Skin epidermis (tissue), 12 donors: ENCODE data around the gene EXOC3L1.
A peak's percentile ranks its signal among the peaks of the same experiment; 100 is the strongest.

Experiments
- H3K27ac ChIP-seq, 21 experiments: fragments of 200-600 bp; sonication (generic) in 11 of 21; one replicate each; pipeline ENCODE4 v1.5.0; 2020; ENCODE audit warnings: mild to moderate bottlenecking in 3 of 21, inconsistent platforms in 2 of 21, moderate library complexity in 2 of 21
- H3K4me3 ChIP-seq, 7 experiments: fragments of 200-600 bp; sonication (generic) in 2 of 7; one replicate each; pipeline ENCODE4 v1.5.0; 2020; ENCODE audit warnings: inconsistent platforms in 2 of 7, mild to moderate bottlenecking in 2 of 7, moderate library complexity in 1 of 7

Gene EXOC3L1

DNA sequence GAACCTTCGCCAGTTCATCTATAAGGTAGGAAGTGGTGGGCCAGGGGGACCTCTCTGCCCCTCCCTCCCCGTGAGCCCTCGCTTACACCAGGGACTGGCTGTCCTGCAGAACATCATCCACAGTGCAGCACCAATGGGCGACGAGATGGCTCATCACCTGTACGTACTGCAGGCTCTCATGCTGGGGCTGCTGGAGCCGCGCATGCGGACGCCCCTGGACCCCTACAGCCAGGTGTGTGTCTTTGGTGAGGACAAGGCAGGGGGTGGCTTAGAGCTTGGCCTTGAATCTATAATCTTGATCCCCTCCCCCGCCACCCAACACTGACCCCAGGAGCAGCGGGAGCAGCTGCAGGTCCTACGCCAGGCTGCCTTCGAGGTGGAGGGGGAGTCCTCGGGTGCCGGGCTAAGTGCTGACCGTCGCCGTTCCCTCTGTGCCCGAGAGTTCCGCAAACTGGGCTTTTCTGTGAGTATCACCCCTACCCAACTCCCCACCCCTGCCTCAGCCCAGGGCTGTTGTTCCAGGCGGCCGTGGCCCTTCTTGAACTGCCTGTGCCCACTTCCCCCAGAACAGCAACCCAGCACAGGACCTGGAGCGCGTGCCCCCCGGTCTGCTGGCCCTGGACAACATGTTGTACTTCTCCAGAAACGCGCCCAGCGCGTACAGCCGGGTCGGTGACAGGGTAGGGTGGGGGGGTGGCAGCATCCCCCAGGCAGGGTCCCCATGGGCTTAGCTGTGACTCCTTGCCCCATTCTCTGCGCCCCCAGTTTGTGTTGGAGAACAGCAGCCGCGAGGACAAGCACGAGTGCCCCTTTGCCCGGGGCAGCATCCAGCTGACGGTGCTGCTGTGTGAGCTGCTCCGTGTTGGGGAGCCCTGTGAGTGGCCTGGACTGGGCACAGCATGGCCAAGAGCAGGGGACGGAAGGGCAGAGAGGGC is 11.7 kb upstream of the EXOC3L1 start:
- no peak overlapping the region for H3K4me3 ChIP-seq
- H3K27ac ChIP-seq, result no peak overlapping the region

DNA sequence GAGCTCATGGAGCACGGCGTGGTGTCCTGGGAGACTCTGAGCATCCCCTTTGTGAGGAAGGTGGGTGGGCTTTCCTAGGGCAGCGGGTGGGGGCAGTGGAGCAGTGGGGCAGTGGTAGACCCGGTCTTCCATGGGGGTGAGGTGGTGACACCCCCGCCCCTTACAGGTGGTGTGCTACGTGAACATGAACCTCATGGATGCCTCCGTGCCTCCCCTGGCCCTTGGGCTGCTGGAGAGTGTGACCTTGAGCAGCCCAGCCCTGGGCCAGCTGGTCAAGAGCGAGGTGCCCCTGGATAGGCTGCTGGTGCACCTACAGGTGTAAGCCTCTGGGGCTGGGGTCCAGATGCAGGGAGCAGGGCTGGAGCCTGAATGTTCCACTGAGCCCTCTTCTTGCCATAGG is 10.6 kb upstream of the EXOC3L1 start:
- no peak overlapping the region for H3K4me3 ChIP-seq
- no peak overlapping the region for H3K27ac ChIP-seq

DNA sequence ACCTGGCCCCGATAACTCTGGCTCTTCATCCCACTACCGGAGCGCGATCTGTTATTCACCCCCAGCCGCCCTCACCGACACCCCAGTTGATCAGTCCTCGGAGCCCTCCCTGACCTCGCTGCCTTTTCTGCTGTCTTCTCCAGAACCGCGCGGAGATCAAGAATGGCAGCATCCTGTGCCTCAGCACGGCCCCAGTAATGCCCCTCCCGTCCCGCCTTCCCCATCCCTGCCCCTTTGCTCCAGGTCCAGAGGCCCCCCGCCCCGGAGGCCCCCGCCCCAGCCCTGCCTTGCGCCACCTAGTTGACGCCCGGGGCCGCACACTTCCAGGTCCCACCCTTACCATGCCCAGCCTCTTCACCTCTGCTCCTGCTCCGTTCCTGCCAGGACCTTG is 9.9 kb upstream of the EXOC3L1 start:
- H3K4me3 ChIP-seq, result peak overlapping the region; percentile 32 to 62 (median 41)

DNA sequence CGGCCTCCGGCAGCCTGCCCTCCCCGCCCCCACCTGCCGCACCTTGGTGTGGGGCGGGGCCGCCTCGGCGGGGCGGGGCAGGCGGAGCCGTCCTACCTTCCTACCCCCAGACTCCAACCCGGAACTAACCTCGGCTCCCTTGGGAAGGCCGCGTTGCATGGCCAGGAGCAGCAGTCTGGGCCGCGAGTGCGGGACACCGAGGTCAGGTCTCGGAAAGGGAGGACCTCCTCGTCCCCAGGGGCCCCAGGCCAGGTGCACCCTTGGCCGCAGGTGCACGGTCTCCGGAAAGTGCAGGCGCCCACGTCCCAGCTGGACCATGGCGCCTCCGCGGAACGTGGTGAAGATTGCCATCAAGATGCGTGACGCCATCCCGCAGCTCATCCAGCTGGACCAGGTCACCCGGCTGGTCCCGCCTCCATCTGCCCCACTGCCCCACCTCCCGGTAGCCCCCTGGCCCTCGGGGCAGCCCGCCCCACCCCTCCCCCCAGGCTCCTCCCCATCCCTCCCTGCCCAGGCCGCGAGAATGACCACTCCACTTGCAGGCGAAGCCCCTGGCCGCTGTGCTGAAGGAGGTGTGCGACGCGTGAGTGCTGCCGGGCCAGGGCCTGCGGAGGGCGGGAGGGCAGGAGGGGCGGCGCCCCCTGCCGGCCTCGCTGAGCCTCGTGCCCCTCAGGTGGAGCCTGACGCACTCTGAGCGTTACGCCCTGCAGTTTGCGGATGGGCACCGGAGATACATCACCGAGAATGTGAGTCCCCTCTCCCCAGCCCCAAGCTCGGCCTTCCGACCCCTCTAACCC is 9.3 kb upstream of the EXOC3L1 start, which contains the start of gene ELMO3:
Gene ELMO3, plus strand, starts transcription at position 121 of the 797 bp plus-strand sequence. Its CDS starts 196 bp downstream, at position 317.
- peak within 1 kb of the TSS; percentile 32 to 62 (median 41) for H3K4me3 ChIP-seq
- H3K27ac ChIP-seq, result peak within 1 kb of the TSS in 20 of 21 experiments; percentile 14 to 87 (median 73)

More for the DNA sequence above, 9.9 kb upstream of the EXOC3L1 start:
- H3K27ac ChIP-seq, result peak overlapping the region in 7 of 21 experiments; percentile 72 to 78 (median 75)

DNA sequence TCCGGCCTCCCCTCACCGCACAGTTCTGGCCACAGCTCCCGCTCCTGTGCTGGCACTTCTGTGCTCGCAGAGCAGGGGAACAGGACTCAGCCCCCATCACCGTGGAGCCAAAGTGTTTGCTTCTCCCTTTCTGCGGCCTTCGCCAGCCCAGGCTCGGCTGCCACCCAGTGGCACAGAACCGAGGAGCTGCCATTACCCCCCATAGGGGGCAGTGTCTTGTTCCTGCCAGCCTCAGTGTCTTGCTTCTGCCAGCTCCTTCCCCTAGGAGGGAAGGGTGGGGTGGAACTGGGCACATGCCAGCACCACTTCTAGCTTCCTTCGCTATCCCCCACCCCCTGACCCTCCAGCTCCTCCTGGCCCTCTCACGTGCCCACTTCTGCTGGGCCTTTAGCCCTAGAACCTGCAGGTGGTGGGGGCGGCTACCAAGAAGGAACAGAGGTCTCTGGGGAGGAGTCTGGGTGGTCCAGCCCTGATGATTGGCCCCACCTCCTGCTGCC is 8.3 kb upstream of the EXOC3L1 start:
- Histone ChIP-seq H3K27ac (peak overlapping the region in 13 of 21 experiments; percentile 5 to 87 (median 73)), H3K4me3 (no peak overlapping the region)

DNA sequence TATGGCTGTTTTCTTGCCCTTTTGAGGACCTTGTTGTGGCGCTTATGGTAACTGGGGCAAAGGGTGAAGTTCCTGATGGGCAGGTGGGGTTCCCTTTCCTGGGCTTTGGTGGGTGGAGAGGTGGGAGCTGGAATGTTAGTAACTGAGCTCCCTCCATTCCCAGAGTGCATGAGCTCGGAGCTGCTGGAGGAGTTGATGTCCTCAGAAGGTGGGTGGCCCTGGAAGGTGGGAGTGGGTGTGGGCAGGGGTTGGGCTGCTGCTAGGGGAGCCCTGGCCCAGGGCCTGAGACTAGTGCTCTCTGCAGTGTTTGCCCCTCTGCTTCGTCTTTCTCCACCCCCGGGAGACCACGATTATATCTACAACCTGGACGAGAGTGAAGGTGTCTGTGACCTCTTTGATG is 7.8 kb upstream of the EXOC3L1 start:
- no peak overlapping the region for H3K4me3 ChIP-seq
- peak overlapping the region in 9 of 21 experiments; percentile 2 to 82 (median 72) for H3K27ac ChIP-seq

DNA sequence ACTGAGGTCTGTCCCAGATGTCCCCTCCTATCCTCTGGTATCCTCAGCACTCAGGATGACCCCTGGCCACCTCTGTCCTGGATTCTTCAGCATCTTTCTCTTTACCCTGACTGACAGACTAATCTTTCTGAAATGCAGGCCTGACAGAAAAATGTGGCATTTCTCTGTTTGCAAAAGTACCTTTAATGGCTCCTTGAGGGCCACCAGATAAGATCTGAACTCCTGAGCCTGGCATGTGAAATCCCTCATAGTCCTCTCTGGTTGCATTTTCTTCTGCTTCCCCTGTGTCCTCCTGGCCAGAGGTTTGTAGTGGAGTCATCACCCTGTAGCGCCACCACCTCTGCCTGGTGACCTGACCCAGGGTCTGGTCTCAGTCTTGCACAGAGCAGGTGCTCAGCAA is 6.9 kb upstream of the EXOC3L1 start:
- Histone ChIP-seq H3K4me3 (no peak overlapping the region), H3K27ac (no peak overlapping the region)

DNA sequence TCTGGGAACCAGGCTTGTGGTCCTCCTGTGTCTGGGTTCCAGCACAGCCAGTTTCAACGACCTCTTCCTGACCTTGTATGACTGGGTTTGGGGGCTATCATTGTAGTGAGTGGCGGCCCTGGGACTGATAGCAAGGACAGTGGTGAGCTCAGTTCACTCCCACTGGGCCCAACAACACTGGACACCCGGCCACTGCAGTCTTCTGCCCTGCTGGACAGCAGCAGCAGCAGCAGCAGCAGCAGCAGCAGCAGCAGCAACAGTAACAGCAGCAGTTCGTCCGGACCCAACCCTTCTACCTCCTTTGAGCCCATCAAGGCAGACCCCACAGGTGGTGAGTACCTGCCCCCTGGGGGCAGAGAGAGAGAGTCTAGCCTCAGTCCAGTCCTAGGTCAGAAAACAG is 5.7 kb upstream of the EXOC3L1 start:
- H3K27ac ChIP-seq, result no peak overlapping the region

DNA sequence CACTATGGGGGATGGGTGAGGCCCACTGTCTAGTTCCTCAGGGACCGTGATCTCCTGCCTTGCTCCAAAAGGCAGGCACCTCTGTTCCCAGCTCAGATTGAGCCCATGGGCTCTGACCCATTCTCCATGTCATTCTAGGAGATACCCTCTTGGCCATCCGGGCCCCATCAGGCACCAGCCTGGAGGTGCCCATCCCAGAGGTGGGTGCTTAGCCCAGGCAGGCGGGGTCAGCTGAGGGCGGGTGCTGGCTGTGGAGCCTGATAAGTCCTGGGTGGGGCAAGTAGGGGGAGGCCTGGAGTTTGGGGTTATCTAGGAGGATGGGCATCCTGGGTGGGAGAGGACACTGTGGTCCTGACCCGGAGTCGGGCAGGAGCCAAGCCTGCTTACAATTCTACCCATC is 4.3 kb upstream of the EXOC3L1 start:
- peak overlapping the region in 2 of 21 experiments; percentile 97 for H3K27ac ChIP-seq
- H3K4me3 ChIP-seq, result no peak overlapping the region

More for the DNA sequence above, 5.7 kb upstream of the EXOC3L1 start:
- no peak overlapping the region for H3K4me3 ChIP-seq

DNA sequence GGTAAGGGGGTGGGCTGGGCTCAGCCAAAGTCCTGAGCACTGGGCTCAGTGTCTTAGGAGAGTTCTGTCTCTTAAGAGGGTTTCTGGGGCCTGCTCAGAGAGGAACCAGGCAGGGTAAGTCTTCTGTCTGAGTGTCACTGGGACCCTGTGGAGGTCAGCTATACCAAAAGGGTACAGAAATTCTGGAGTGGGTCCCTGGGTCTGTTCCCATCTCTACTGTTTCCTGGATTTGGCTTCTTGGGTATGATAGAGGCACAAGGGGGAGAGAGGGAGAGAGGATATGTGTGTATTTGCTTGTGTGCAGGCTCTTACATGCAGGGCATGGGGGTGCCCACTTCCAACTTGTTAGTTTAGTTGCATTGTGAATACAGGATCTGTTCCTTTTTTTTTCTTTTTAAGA is 3.6 kb upstream of the EXOC3L1 start:
- peak overlapping the region in 3 of 7 experiments; percentile 93 to 100 (median 95) for H3K4me3 ChIP-seq
- peak overlapping the region in 13 of 21 experiments; percentile 24 to 97 (median 94) for H3K27ac ChIP-seq

DNA sequence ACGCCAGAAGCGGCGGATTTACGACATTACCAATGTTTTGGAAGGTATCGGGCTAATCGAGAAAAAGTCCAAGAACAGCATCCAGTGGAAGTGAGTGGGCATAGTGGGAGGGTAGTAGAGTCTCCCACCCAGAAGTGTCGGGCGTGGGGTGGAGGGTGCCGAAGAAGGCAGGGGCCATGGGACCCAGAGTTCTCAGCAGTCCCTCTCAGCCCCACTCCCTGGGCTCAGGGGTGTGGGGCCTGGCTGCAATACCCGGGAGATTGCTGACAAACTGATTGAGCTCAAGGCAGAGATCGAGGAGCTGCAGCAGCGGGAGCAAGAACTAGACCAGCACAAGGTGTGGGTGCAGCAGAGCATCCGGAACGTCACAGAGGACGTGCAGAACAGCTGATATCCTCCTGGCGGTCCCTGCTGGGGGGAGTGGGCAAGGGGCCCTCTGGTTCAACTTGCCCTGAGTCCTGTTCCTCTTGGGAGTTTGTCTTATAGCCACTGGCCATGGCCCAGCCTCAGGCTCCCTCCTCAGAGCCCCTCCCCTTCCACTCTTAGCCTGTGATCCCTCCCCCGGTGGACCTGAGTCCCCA is 2.9 kb upstream of the EXOC3L1 start:
- Histone ChIP-seq H3K4me3 (peak overlapping the region; percentile 61 to 100 (median 95)), H3K27ac (peak overlapping the region in 20 of 21 experiments; percentile 78 to 97 (median 90))

DNA sequence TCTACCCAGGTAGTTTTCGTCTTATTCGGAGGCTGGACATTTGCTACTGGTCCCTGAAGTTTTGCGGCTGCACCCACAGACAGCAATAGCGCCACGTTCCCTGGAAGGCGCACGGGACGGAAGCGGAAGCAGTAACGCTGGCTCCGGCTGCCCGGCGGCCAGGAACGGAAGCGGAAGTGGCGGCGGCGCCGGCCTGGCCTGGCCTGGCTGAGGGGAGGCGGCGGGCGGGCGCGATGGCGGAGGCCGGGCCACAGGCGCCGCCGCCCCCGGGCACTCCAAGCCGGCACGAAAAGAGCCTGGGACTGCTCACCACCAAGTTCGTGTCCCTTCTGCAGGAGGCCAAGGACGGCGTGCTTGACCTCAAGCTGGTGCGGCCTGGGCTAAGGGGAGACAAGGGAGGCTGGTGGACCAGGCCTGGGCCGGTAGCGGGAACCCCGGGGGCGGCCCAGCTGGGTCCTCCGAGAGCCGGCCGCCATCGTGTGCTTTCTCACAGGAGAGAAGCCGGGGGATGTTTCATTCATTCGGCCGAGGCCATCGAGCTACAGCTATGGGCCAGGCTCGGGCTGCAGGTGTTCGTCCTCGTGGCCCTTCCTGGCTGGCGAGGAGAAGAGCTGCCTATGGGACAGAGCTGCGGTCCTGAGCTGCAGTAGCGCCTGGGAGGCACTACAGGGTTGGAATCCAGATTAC is 2.2 kb upstream of the EXOC3L1 start, which contains the start of gene E2F4:
Gene E2F4, plus strand, starts transcription at position 161 of the 687 bp plus-strand sequence. Its CDS starts 73 bp downstream, at position 234.
- Histone ChIP-seq H3K27ac (peak within 1 kb of the TSS; percentile 69 to 97 (median 90)), H3K4me3 (peak within 1 kb of the TSS; percentile 61 to 100 (median 95))

DNA sequence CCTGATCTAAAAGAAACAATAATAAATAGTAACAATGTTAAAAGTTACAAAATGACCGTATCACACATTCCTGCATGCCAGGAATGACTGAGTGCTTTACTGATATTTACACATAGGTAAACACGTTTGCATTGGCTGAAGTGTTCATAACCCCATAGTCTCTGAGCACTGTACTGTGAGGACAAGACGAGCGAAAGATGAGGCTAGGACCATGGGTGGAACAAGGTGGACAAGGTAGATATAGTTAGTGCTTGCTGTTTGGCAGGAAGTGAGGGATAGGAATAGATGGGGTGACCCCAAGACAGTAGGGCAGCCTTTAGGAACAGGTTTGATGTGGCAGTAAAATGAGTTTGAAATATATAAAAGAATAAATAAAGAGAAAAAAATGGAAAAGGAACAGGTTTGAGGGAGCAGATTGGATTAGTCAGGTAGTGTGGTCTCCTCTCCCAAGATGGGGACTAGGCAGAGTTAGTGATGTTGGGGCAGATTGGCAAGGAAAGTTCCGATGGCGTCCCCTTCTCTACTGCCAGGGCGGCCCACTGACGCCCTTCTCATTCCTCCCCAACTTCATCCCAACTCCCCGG is 1.6 kb upstream of the EXOC3L1 start:
- peak overlapping the region in 5 of 21 experiments; percentile 88 to 97 (median 95) for H3K27ac ChIP-seq

DNA sequence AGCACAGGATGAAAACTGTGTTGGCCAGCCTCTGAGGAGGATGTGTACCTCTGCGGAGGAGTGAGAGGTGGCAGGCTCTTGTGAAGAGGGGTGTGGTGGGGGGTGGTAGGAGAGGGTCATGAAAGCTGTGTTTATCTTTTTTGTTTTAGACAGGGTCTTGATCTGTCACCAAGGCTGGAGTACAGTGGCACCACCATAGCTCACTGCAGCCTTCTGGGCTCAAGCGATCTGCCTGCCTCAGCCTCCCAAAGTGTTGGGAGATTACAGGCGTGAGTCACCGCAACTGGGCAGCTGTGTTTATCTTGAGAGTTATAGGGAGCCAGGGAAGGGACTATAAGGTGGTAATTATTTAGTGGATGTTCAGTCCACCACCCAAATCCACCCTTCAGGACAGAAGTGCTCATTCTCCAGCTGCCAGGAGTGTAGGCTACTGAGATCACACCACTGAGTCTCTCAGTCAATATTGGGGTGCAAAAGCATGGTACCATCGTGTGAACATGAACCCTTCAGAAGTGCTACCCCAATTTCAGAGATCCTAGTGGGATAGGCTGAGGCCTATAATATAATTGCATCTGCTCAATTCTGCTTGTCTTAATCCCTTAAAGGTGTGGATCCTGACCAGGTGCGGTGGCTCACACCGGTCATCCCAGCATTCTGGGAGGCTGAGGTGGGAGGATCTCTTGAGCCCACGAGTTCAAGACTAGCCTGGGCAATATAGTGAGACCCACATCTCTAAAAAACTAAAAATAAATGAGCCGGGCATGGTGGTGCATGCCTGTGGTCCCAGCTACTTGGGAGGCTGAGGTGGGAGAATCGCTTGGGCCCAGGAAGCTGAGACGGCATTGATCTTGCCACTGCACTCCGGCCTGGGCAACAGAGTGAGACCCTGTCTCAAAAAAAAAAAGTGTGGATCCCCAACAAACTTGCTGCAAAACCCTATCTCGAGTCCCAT is 788 bp upstream of the EXOC3L1 start:
- H3K4me3 ChIP-seq, result no peak overlapping the region

More for the DNA sequence above, 1.6 kb upstream of the EXOC3L1 start:
- peak overlapping the region in 6 of 7 experiments; percentile 61 to 100 (median 95) for H3K4me3 ChIP-seq

DNA sequence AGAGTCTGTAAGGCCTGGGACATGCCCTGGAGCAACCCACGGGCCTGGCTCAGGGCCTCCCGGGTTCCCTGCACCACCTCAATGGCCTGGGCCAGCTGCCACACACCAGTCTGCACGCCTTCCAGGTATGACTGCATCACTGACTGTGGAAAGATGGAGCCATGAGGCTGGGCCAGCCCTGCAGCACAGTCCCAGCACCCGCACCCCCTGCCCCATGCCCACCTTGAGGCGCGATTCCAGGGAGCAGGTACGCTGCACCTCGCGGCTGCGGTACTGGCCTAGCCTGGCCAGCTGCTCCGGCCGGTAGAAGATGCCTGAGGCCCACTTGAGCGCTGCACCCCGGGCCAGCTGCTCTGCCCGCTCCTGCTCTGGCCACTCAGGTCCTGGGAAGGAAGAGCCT is 1.1 kb downstream of the EXOC3L1 start:
- Histone ChIP-seq H3K27ac (no peak overlapping the region), H3K4me3 (no peak overlapping the region)

More for the DNA sequence above, 788 bp upstream of the EXOC3L1 start:
- no peak overlapping the region for H3K27ac ChIP-seq

DNA sequence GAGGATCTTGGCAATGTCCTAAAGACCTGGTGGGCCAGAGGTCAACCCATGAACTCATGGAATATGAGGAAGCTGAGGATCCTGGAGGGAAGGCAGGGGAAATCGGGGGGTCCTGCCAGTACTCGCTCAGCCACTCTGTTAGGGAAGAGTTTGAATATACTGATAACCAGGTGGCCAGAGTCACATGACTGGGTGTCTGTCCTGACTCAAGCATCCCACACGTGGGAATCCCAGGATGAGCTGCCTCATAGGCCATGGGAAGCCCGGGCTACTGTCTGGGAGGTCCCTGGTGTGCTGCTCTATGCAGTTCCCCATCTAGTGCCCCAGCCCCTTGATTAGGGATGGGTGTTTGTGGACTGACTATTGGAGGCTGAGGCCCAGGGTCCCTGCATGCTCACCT is 1.6 kb downstream of the EXOC3L1 start:
- Histone ChIP-seq H3K27ac (no peak overlapping the region), H3K4me3 (no peak overlapping the region)

DNA sequence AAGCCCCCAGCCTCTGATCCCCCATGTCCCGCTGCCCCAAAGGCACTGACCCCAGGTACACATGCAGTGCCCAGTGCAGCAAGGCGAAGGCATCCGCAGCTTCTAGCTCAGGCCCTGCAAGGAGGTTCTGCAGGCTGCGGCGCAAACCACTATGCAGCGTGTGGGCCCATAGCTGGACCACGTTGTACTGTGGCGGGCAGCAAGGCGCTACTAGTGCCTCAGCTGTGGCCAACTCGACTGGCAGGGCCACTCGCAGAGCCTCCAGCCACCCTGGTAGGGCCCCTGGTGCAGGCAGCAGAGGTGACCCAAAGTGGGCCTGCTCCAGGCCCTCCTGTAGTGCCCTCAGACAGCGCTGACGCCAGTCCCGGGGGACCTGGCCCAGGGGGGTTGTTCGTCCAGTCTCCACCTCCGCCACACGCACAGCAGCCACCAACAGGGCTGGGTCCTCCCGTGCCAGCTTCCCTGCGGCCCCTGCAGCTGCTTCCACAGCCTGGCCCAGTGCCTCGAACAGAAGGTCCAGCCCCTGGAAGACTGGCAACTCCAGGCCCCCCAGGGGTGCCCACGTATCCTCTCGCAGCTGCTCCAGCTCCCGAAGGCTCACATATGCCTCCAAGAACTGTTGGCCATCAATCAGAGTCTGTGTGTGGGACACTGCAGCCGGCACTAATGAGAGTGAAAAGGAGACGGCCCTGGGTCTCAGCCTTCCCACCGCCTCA is 2.6 kb downstream of the EXOC3L1 start:
- Histone ChIP-seq H3K27ac (no peak overlapping the region), H3K4me3 (no peak overlapping the region)
